K562 (cell line): ENCODE measurements around the gene FGF21. TPM values are rescaled to one million over a fixed set of nuclear protein-coding genes. Genes with fewer than 3 reads are reported as not detected.
A peak's percentile ranks its signal among the peaks of the same experiment; 100 is the strongest.

Experiments used
- CBX1 ChIP-seq: sonication (generic); IDR thresholded peaks from 2 replicates; pipeline ENCODE4 v1.6.1; 2016; ENCODE audit warnings: antibody characterized with exemption, low read depth, mild to moderate bottlenecking
- FIP1L1 ChIP-seq: fragments of 200-400 bp; formaldehyde crosslinking; IDR thresholded peaks from 2 replicates; pipeline ENCODE4 v1.6.1; 2018; ENCODE audit warnings: mild to moderate bottlenecking, low read depth, low read length; ENCODE audit not compliant: poor library complexity, severe bottlenecking
- FOXJ3 ChIP-seq: sonication (generic); formaldehyde crosslinking; IDR thresholded peaks from 2 replicates; pipeline ENCODE4 v1.4.0; 2020; ENCODE audit warnings: mild to moderate bottlenecking, missing genetic modification reagents
- ID3 ChIP-seq, 2 experiments: fragments of 250-450 bp in 1 of 2; fragments of 450-650 bp in 1 of 2; sonication (Bioruptor Pico) in 1 of 2; IDR thresholded peaks; 2 replicates each; pipeline versions ENCODE4 v1.6.1 to v1.8.0; 2016 to 2021; ENCODE audit warnings: mild to moderate bottlenecking in 2 of 2, moderate library complexity in 2 of 2, missing compliant biosample characterization in 1 of 2, missing genetic modification characterization in 1 of 2
- L3MBTL2 ChIP-seq: fragments of 450-650 bp; IDR thresholded peaks from 2 replicates; pipeline ENCODE4 v1.6.1; 2016; ENCODE audit warnings: mild to moderate bottlenecking, moderate library complexity
- LCOR ChIP-seq: sonication (generic); formaldehyde crosslinking; IDR thresholded peaks from 2 replicates; pipeline ENCODE4 v1.8.0; 2022; ENCODE audit warnings: mild to moderate bottlenecking, missing genetic modification reagents
- LEF1 ChIP-seq: fragments of 450-650 bp; IDR thresholded peaks from 2 replicates; pipeline ENCODE4 v1.6.1; 2016; ENCODE audit warnings: mild to moderate bottlenecking
- MYC ChIP-seq, 2 experiments: fragments of 250-450 bp in 1 of 2; sonication (Bioruptor Pico) in 1 of 2; IDR thresholded peaks; 2 replicates each; pipeline versions ENCODE4 v1.5.1 to v1.6.1; 2012 to 2021; ENCODE audit warnings: low read depth in 2 of 2, borderline replicate concordance in 1 of 2, improper control_type of control experiment in 1 of 2, low read length in 1 of 2, mild to moderate bottlenecking in 1 of 2, moderate library complexity in 1 of 2
- SIN3A ChIP-seq, 2 experiments: fragments of 150-350 bp in 1 of 2; IDR thresholded peaks; 2 replicates each; pipeline ENCODE4 v1.6.1; 2011 to 2016; ENCODE audit warnings: borderline replicate concordance in 2 of 2, low read depth in 2 of 2, low read length in 2 of 2, mild to moderate bottlenecking in 2 of 2, moderate library complexity in 2 of 2; ENCODE audit not compliant: control insufficient read depth in 1 of 2
- TEAD1 ChIP-seq, 2 experiments: fragments of 450-650 bp in 1 of 2; sonication (generic) in 1 of 2; formaldehyde crosslinking; IDR thresholded peaks; 2 replicates each; pipeline versions ENCODE4 v1.4.0 to v1.8.0; 2020 to 2022; ENCODE audit warnings: mild to moderate bottlenecking in 2 of 2, missing genetic modification reagents in 1 of 2
- ZNF518B ChIP-seq: fragments of 250-450 bp; sonication (Bioruptor Pico); IDR thresholded peaks from 2 replicates; pipeline ENCODE4 v1.5.0; 2021; ENCODE audit warnings: mild to moderate bottlenecking, moderate library complexity
- polyA plus RNA-seq, 8 experiments: library from polyadenylated mRNA; depleted of rRNA in 4 of 8; stranded (reverse) in 5 of 8; unstranded in 3 of 8; fragments of >200 nt; fragmentation: Nextera tagmentation in 2 of 8; fragmentation: Illumina TruSeq in 1 of 8; extraction: Ambion mirVana in 2 of 8; extraction: Trizol in 1 of 8; gene quantifications; 2 replicates each; pipeline versions ENCODE4 v1.2.1 to v1.2.3, GENCODE V29; 2011 to 2014; ENCODE audit warnings: inconsistent platforms in 1 of 8, missing spikeins in 1 of 8
- total RNA-seq, 7 experiments: library from RNA; depleted of rRNA in 6 of 7; stranded (reverse); fragments of >200 nt in 6 of 7; fragmentation: Illumina TruSeq in 2 of 7; extraction: Trizol in 2 of 7; gene quantifications; 2 replicates each; pipeline versions ENCODE4 v1.2.1 to v1.2.3, GENCODE V29; 2011 to 2021; ENCODE audit warnings: low replicate concordance in 1 of 7
- TF ChIP-seq, protein P1 (sequence below): fragments of 450-650 bp; IDR thresholded peaks from 2 replicates; pipeline ENCODE4 v1.6.1; 2014; ENCODE audit warnings: low read depth, mild to moderate bottlenecking, moderate library complexity, borderline replicate concordance
- TF ChIP-seq, protein P2 (sequence below): fragments of 450-650 bp; IDR thresholded peaks from 2 replicates; pipeline ENCODE4 v1.6.1; 2017; ENCODE audit warnings: antibody characterized with exemption

The FGF21 gene
- total and polyA plus RNA-seq, 9 of the 15 experiments (the other 6 are each of a cell fraction or from before 2014, with no cell fraction given) = 0.04 to 0.77 (median 0.09) TPM; not detected in 6

- TF ChIP-seq, protein P1, sequence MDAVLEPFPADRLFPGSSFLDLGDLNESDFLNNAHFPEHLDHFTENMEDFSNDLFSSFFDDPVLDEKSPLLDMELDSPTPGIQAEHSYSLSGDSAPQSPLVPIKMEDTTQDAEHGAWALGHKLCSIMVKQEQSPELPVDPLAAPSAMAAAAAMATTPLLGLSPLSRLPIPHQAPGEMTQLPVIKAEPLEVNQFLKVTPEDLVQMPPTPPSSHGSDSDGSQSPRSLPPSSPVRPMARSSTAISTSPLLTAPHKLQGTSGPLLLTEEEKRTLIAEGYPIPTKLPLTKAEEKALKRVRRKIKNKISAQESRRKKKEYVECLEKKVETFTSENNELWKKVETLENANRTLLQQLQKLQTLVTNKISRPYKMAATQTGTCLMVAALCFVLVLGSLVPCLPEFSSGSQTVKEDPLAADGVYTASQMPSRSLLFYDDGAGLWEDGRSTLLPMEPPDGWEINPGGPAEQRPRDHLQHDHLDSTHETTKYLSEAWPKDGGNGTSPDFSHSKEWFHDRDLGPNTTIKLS = 0 out of 2 replicates have a peak, but pooled peaks have one; percentile 63
- no peak for TF ChIP-seq ZNF518B (CRISPR knock-in tag)
- TF ChIP-seq L3MBTL2 = peak; percentile 85; the same call in 1 of the 2 replicates
- TF ChIP-seq, protein P2, sequence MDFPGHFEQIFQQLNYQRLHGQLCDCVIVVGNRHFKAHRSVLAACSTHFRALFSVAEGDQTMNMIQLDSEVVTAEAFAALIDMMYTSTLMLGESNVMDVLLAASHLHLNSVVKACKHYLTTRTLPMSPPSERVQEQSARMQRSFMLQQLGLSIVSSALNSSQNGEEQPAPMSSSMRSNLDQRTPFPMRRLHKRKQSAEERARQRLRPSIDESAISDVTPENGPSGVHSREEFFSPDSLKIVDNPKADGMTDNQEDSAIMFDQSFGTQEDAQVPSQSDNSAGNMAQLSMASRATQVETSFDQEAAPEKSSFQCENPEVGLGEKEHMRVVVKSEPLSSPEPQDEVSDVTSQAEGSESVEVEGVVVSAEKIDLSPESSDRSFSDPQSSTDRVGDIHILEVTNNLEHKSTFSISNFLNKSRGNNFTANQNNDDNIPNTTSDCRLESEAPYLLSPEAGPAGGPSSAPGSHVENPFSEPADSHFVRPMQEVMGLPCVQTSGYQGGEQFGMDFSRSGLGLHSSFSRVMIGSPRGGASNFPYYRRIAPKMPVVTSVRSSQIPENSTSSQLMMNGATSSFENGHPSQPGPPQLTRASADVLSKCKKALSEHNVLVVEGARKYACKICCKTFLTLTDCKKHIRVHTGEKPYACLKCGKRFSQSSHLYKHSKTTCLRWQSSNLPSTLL = no peak
- TF ChIP-seq FOXJ3 (CRISPR knock-in tag) = no peak
- no peak for TF ChIP-seq ID3 (CRISPR knock-in tag; IDR thresholded peaks at IDR 0.05)
- TF ChIP-seq ID3 (tag; IDR thresholded peaks at IDR 0.05) = 0 out of 2 replicates have a peak, but pooled peaks have one; percentile 62
- peak; percentile 10; the same call in 1 of the 2 replicates for TF ChIP-seq CBX1
- TF ChIP-seq MYC (IDR thresholded peaks at IDR 0.05; ENCODE audit: low read depth, low read length) = 0 out of 2 replicates have a peak, but pooled peaks have one; percentile 6
- TF ChIP-seq MYC (CRISPR knock-in tag; IDR thresholded peaks at IDR 0.05; ENCODE audit: borderline replicate concordance, low read depth) = no peak
- TF ChIP-seq SIN3A (IDR thresholded peaks at IDR 0.05; ENCODE audit: borderline replicate concordance in 2 of 2, control insufficient read depth in 1 of 2, low read depth in 2 of 2, low read length in 2 of 2) = peak in 1 of 2 experiments; percentile 62; a peak in 1 of 4 replicates
- 0 out of 2 replicates have a peak, but pooled peaks have one; percentile 12 for TF ChIP-seq LCOR
- no peak for TF ChIP-seq LEF1
- peak; percentile 25 for TF ChIP-seq FIP1L1
- peak in 1 of 2 experiments; percentile 3; a peak in 1 of 4 replicates for TF ChIP-seq TEAD1 (CRISPR knock-in tag; IDR thresholded peaks at IDR 0.05)
Observed at GRCh38 chr19:48739404-48740163, 15.7 kb upstream of the FGF21 start (continued).
